ENCODE data around the gene PRICKLE3. TPM values are rescaled to one million over a fixed set of nuclear protein-coding genes. Genes with fewer than 3 reads are reported as not detected.

Gene PRICKLE3
- total RNA-seq, 4 donors from 2014 or later = 14.5 to 40.0 (median 33.2) TPM

DNA sequence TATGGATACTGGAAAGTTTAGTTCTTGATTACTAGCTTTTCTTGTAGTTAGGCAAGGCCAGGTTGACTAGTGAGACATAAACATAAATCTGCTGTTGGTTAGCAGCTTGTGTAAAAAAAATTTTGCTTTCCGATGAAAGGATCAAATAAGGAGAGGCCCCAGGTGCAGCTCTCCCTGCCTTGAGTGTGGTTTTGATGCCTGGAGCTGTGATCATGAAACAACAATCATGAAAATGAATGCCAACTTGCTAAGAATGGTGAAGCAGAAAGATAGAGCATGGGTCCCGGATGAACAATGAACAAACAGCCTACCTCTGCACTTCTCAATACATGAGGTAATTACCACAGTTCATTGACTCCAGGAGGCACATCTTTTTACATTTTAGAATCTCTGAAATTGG is 28.2 kb upstream of the PRICKLE3 start:
- WGBS, 2 donors (ENCODE audit: low coverage in 1 of 2) = 76 to 90% methylated on average over 2 of the region's 2 CpGs
- TF ChIP-seq EP300 (IDR thresholded peaks at IDR 0.05; ENCODE audit: low read depth) (no peak), POLR2AphosphoS5 (IDR thresholded peaks at IDR 0.05) (no peak), CTCF (IDR thresholded peaks at IDR 0.05) (no peak), POLR2A (IDR thresholded peaks at IDR 0.05) (no peak)

GRCh38 chrX:49212861-49213260 is 26.7 kb upstream of the PRICKLE3 start:
- Histone ChIP-seq H3K27ac (no peak overlapping the region), H3K9me3 (no peaks in the 10 kb centered on the region), H3K36me3 (no peaks in the 10 kb centered on the region), H3K4me1 (no peaks in the 10 kb centered on the region), H3K27me3 (no peaks in the 10 kb centered on the region), H3K4me3 (no peak overlapping the region)
- in situ Hi-C loops (cut with MboI; ENCODE audit: low pct_ligation_motif_present in 1 of 4, low pct_unique_long_range_greater_than_20kb in 1 of 4, low sequenced_read_pairs in 3 of 4) (no loop called here), intact Hi-C loops (cut with DNase I; ENCODE audit: low total_unique reads) (no loop called here)
- WGBS, 2 donors (ENCODE audit: low coverage in 1 of 2) = 67% methylated on average over 1 of the region's 1 CpG; no CpG with 5 or more reads in 1 of the 2 donors
- DNase-seq = no peak
- TF ChIP-seq POLR2A (IDR thresholded peaks at IDR 0.05) = no peak

More for the DNA sequence above, 28.2 kb upstream of the PRICKLE3 start:
- Histone ChIP-seq H3K27me3 (no peaks in the 10 kb centered on the region), H3K4me1 (no peaks in the 10 kb centered on the region), H3K36me3 (no peaks in the 10 kb centered on the region), H3K9me3 (no peaks in the 10 kb centered on the region), H3K4me3 (no peak overlapping the region), H3K27ac (no peak overlapping the region)
- in situ Hi-C loops (cut with MboI; ENCODE audit: low pct_ligation_motif_present in 1 of 4, low pct_unique_long_range_greater_than_20kb in 1 of 4, low sequenced_read_pairs in 3 of 4) (no loop called here), intact Hi-C loops (cut with DNase I; ENCODE audit: low total_unique reads) (no loop called here)
- DNase-seq = no peak

DNA sequence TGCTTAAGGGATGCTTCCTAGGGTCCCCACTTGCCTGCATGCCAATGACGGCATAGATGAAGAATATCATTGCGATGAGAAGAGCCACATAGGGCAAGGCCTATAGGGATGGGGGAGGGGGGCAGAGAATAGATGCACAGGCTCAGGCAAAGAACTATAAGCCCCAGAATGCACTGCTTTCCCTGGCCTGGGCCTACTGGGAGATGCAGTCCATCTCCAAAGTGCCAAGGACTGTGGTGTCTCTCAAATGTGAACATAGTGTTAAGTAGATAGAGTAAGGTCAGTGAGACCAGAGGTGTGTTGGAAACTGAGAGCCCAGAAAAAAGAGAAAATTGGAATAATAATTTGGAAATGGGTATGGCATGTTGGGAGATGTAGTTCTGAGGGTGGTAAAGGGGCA is 26.0 kb upstream of the PRICKLE3 start:
- H3K4me1 ChIP-seq = no peaks in the 10 kb centered on the region
- WGBS, 2 donors (ENCODE audit: low coverage in 1 of 2) = 82% methylated on average over 2 of the region's 2 CpGs; no CpG with 5 or more reads in 1 of the 2 donors
- no peaks in the 10 kb centered on the region for H3K9me3 ChIP-seq
- no peaks in the 10 kb centered on the region for H3K36me3 ChIP-seq
- DNase-seq = no peak
- intact Hi-C loops (cut with DNase I; ENCODE audit: low total_unique reads) (no loop called here), in situ Hi-C loops (cut with MboI; ENCODE audit: low pct_ligation_motif_present in 1 of 4, low pct_unique_long_range_greater_than_20kb in 1 of 4, low sequenced_read_pairs in 3 of 4) (no loop called here)
- TF ChIP-seq POLR2AphosphoS5 (IDR thresholded peaks at IDR 0.05) (no peak), CTCF (IDR thresholded peaks at IDR 0.05) (no peak), POLR2A (IDR thresholded peaks at IDR 0.05) (no peak), EP300 (IDR thresholded peaks at IDR 0.05; ENCODE audit: low read depth) (no peak)
- H3K27me3 ChIP-seq = no peaks in the 10 kb centered on the region
- H3K4me3 ChIP-seq = no peak overlapping the region
- H3K27ac ChIP-seq = no peak overlapping the region

- intact Hi-C loops (cut with DNase I; ENCODE audit: low total_unique reads) = no loop called here
Observed at GRCh38 chrX:49211074-49211473, 24.9 kb upstream of the PRICKLE3 start.

More at GRCh38 chrX:49211074-49211473, 24.9 kb upstream of the PRICKLE3 start:
- no peaks in the 10 kb centered on the region for H3K36me3 ChIP-seq
- no peak overlapping the region for H3K27ac ChIP-seq
- in situ Hi-C loops (cut with MboI; ENCODE audit: low pct_ligation_motif_present in 1 of 4, low pct_unique_long_range_greater_than_20kb in 1 of 4, low sequenced_read_pairs in 3 of 4) = no loop called here
- H3K4me3 ChIP-seq = no peak overlapping the region
- TF ChIP-seq POLR2AphosphoS5 (IDR thresholded peaks at IDR 0.05) (no peak), POLR2A (IDR thresholded peaks at IDR 0.05) (no peak), CTCF (IDR thresholded peaks at IDR 0.05) (no peak), EP300 (IDR thresholded peaks at IDR 0.05; ENCODE audit: low read depth) (no peak)
- no peaks in the 10 kb centered on the region for H3K9me3 ChIP-seq
- WGBS, 2 donors (ENCODE audit: low coverage in 1 of 2) = 83% methylated on average over 9 of the region's 9 CpGs; no CpG with 5 or more reads in 1 of the 2 donors
- H3K4me1 ChIP-seq = no peaks in the 10 kb centered on the region
- H3K27me3 ChIP-seq = no peaks in the 10 kb centered on the region
- no peak for DNase-seq
